MM.1S (cell line): ENCODE data around the gene FANCC.

Experiments
- DNase-seq: peaks from one replicate; pipeline ENCODE4 v3.0.0-alpha.2; 2015
- H2AFZ ChIP-seq: fragments of 300-600 bp; sonication (generic); 2 replicates; pipeline ENCODE4 v1.6.0; 2016; ENCODE audit warnings: antibody characterized with exemption, low read length
- H3F3A ChIP-seq: fragments of 300-600 bp; sonication (generic); 2 replicates; pipeline ENCODE4 v1.6.1; 2016; ENCODE audit warnings: mild to moderate bottlenecking, antibody characterized with exemption, low read length, moderate library complexity, mixed read lengths; ENCODE audit not compliant: insufficient read depth
- H3K27ac ChIP-seq: fragments of 300-600 bp; sonication (generic); 2 replicates; pipeline ENCODE4 v1.5.1; 2016; ENCODE audit warnings: mild to moderate bottlenecking, low read length
- H3K27me3 ChIP-seq: fragments of 300-600 bp; sonication (generic); replicated peaks from 2 replicates; pipeline ENCODE4 v1.6.0; 2016; ENCODE audit warnings: low read length; ENCODE audit not compliant: insufficient read depth
- H3K36me3 ChIP-seq: fragments of 300-600 bp; sonication (generic); replicated peaks from 2 replicates; pipeline ENCODE4 v1.6.1; 2016; ENCODE audit warnings: mild to moderate bottlenecking, low read length, mixed read lengths; ENCODE audit not compliant: insufficient read depth
- H3K4me1 ChIP-seq: fragments of 300-600 bp; sonication (generic); 2 replicates; pipeline ENCODE4 v1.6.1; 2016; ENCODE audit warnings: low read length, mixed read lengths
- H3K4me2 ChIP-seq: fragments of 300-600 bp; sonication (generic); 2 replicates; pipeline ENCODE4 v1.6.0; 2016; ENCODE audit warnings: low read depth, low read length
- H3K4me3 ChIP-seq: fragments of 300-600 bp; sonication (generic); 2 replicates; pipeline ENCODE4 v1.5.1; 2016; ENCODE audit warnings: low read length, mixed read lengths
- H3K79me2 ChIP-seq: fragments of 300-600 bp; sonication (generic); 2 replicates; pipeline ENCODE4 v1.6.1; 2016; ENCODE audit warnings: mixed run types, low read length, mixed read lengths
- H3K9ac ChIP-seq: fragments of 300-600 bp; sonication (generic); 2 replicates; pipeline ENCODE4 v1.6.1; 2016; ENCODE audit warnings: low read length, mixed read lengths
- H3K9me2 ChIP-seq: fragments of 300-600 bp; sonication (generic); replicated peaks from 2 replicates; pipeline ENCODE4 v1.6.1; 2016; ENCODE audit warnings: mild to moderate bottlenecking, low read length, mixed read lengths; ENCODE audit not compliant: insufficient read depth
- H3K9me3 ChIP-seq: fragments of 300-600 bp; sonication (generic); replicated peaks from 2 replicates; pipeline ENCODE4 v1.6.1; 2016; ENCODE audit warnings: mild to moderate bottlenecking, low read length, mixed read lengths; ENCODE audit not compliant: insufficient read depth
- H4K20me1 ChIP-seq: fragments of 300-600 bp; sonication (generic); 2 replicates; pipeline ENCODE4 v1.6.1; 2016; ENCODE audit warnings: mild to moderate bottlenecking, low read length, moderate library complexity, mixed read lengths; ENCODE audit not compliant: insufficient read depth
- CTCF ChIP-seq: fragments of 300-600 bp; sonication (generic); IDR thresholded peaks from 2 replicates; pipeline ENCODE4 v1.5.1; 2016; ENCODE audit warnings: antibody characterized with exemption, low read length, mixed read lengths
- EZH2 ChIP-seq: fragments of 300-600 bp; sonication (generic); optimal IDR thresholded peaks from 2 replicates; pipeline ENCODE3; 2017; ENCODE audit warnings: low read depth, mild to moderate bottlenecking, antibody characterized with exemption, low read length, mixed read lengths
- EZH2phosphoT487 ChIP-seq: fragments of 300-600 bp; sonication (generic); IDR thresholded peaks from 2 replicates; pipeline ENCODE4 v1.6.1; 2018; ENCODE audit warnings: antibody characterized with exemption, low read length

The FANCC gene

GRCh38 chr9:95101326-95101725 is 216.2 kb downstream of the FANCC start:
- DNase-seq: no peak
- H3K4me1 ChIP-seq: no peaks in the 10 kb centered on the region

GRCh38 chr9:95100071-95100627 is 217.4 kb downstream of the FANCC start:
- H3K27ac ChIP-seq: no peak overlapping the region
- no peak overlapping the region for H3K4me3 ChIP-seq
- H3K9me2 ChIP-seq: no peaks in the 10 kb centered on the region
- no peaks in the 10 kb centered on the region for H3K4me1 ChIP-seq
- no peak for DNase-seq
- no peaks in the 10 kb centered on the region for H4K20me1 ChIP-seq
- no peak overlapping the region for H3K9ac ChIP-seq
- no peaks in the 10 kb centered on the region for H3K9me3 ChIP-seq
- H3F3A ChIP-seq: no peaks in the 10 kb centered on the region
- H3K36me3 ChIP-seq: no peaks in the 10 kb centered on the region
- no peak overlapping the region for H3K4me2 ChIP-seq
- no peaks in the 10 kb centered on the region for H3K79me2 ChIP-seq
- no peak overlapping the region for H2AFZ ChIP-seq
- TF ChIP-seq EZH2 (no peak), EZH2phosphoT487 (no peak)
- no peaks in the 10 kb centered on the region for H3K27me3 ChIP-seq

More at GRCh38 chr9:95101326-95101725, 216.2 kb downstream of the FANCC start:
- no peak overlapping the region for H3K4me3 ChIP-seq
- no peaks in the 10 kb centered on the region for H3K36me3 ChIP-seq
- H4K20me1 ChIP-seq: no peaks in the 10 kb centered on the region
- H3K9ac ChIP-seq: no peak overlapping the region
- H3K9me3 ChIP-seq: no peaks in the 10 kb centered on the region
- H3F3A ChIP-seq: no peaks in the 10 kb centered on the region
- no peaks in the 10 kb centered on the region for H3K79me2 ChIP-seq
- H3K4me2 ChIP-seq: no peak overlapping the region
- no peaks in the 10 kb centered on the region for H3K27me3 ChIP-seq
- H3K9me2 ChIP-seq: no peaks in the 10 kb centered on the region
- no peak overlapping the region for H3K27ac ChIP-seq
- no peak overlapping the region for H2AFZ ChIP-seq
- TF ChIP-seq CTCF: no peak
- TF ChIP-seq EZH2phosphoT487: no peak
- no peak for TF ChIP-seq EZH2

GRCh38 chr9:95099321-95100070 is 218.0 kb downstream of the FANCC start:
- Histone ChIP-seq H4K20me1 (no peaks in the 10 kb centered on the region), H3K36me3 (no peaks in the 10 kb centered on the region), H3K4me1 (no peaks in the 10 kb centered on the region), H3K27ac (no peak overlapping the region), H3K4me2 (no peak overlapping the region), H3K27me3 (no peaks in the 10 kb centered on the region), H3K9ac (no peak overlapping the region), H3K9me3 (no peaks in the 10 kb centered on the region), H3K4me3 (no peak overlapping the region), H3F3A (no peaks in the 10 kb centered on the region), H2AFZ (no peak overlapping the region), H3K79me2 (no peaks in the 10 kb centered on the region), H3K9me2 (no peaks in the 10 kb centered on the region)
- TF ChIP-seq CTCF (no peak), EZH2 (no peak)
- no peak for DNase-seq

GRCh38 chr9:95098391-95098921 is 219.1 kb downstream of the FANCC start:
- Histone ChIP-seq H3K27ac (no peak overlapping the region), H3K36me3 (no peaks in the 10 kb centered on the region), H3K4me1 (no peaks in the 10 kb centered on the region), H3F3A (no peaks in the 10 kb centered on the region), H2AFZ (no peak overlapping the region), H3K9ac (no peak overlapping the region), H3K79me2 (no peaks in the 10 kb centered on the region), H3K27me3 (no peaks in the 10 kb centered on the region), H3K4me2 (no peak overlapping the region), H4K20me1 (no peaks in the 10 kb centered on the region), H3K9me3 (no peaks in the 10 kb centered on the region), H3K9me2 (no peaks in the 10 kb centered on the region), H3K4me3 (no peak overlapping the region)
- no peak for DNase-seq
- TF ChIP-seq EZH2phosphoT487 (no peak), EZH2 (no peak), CTCF (no peak)
